Measurements from ENCODE around the gene CASP14. TPM values are rescaled to one million over a fixed set of nuclear protein-coding genes. Genes with fewer than 3 reads are reported as not detected.

Gene CASP14
- total RNA-seq, 1 experiment from 2014 or later = not detected

- H3K4me1 Mint-ChIP-seq = peaks cover 13% of the 10 kb centered on the region
- H3K27ac Mint-ChIP-seq = no peak overlapping the region
- ATAC-seq (no peak), DNase-seq (ENCODE audit: low spot score) (no peak)
- no peak overlapping the region for H3K4me3 Mint-ChIP-seq
- POLR2A ChIA-PET = no interaction called here
- TF ChIP-seq ZNF416 (CRISPR knock-in tag; IDR thresholded peaks at IDR 0.05) = no peak
- peaks cover 8% of the 10 kb centered on the region; the same call in 1 of the 2 replicates for H3K27me3 Mint-ChIP-seq (ENCODE audit: low read depth)
- H3K9me3 Mint-ChIP-seq = peaks cover 6% of the 10 kb centered on the region; the same call in 1 of the 2 replicates
- CTCF ChIA-PET = interaction anchor here (4.1 kb wide), 1 partner anchor 12 kb away, joined by 33 read pairs; no protein-coding TSS in a partner anchor
- no peaks in the 10 kb centered on the region for H3K36me3 Mint-ChIP-seq
Measured at GRCh38 chr19:15104003-15104402, 54.7 kb downstream of the CASP14 start.

GRCh38 chr19:15104411-15104810, 55.1 kb downstream of the CASP14 start:
- Mint-ChIP-seq H3K9me3 (peaks cover 6% of the 10 kb centered on the region; the same call in 1 of the 2 replicates), H3K4me1 (peaks cover 13% of the 10 kb centered on the region), H3K27me3 (ENCODE audit: low read depth) (peaks cover 8% of the 10 kb centered on the region; the same call in 1 of the 2 replicates), H3K4me3 (no peak overlapping the region), H3K27ac (no peak overlapping the region), H3K36me3 (no peaks in the 10 kb centered on the region)
- DNase-seq (ENCODE audit: low spot score) (no peak), ATAC-seq (no peak)
- TF ChIP-seq MLX (CRISPR knock-in tag; IDR thresholded peaks at IDR 0.05) (no peak), ATF1 (CRISPR knock-in tag; IDR thresholded peaks at IDR 0.05) (no peak)
- POLR2A ChIA-PET = no interaction called here
- CTCF ChIA-PET = interaction anchor here (4.1 kb wide), 1 partner anchor 12 kb away, joined by 33 read pairs; no protein-coding TSS in a partner anchor

- TF ChIP-seq ZMAT4 (CRISPR knock-in tag; IDR thresholded peaks at IDR 0.05) (no peak), FOXP1 (CRISPR knock-in tag; IDR thresholded peaks at IDR 0.05; ENCODE audit: borderline replicate concordance) (no peak), NFE2L1 (CRISPR knock-in tag; IDR thresholded peaks at IDR 0.05) (no peak), IRF2 (CRISPR knock-in tag; IDR thresholded peaks at IDR 0.05; ENCODE audit: borderline replicate concordance, low read depth) (no peak), CREM (CRISPR knock-in tag; IDR thresholded peaks at IDR 0.05) (no peak), PRRX2 (CRISPR knock-in tag; IDR thresholded peaks at IDR 0.05) (no peak), SMAD4 (CRISPR knock-in tag; IDR thresholded peaks at IDR 0.05) (no peak), JUN (CRISPR knock-in tag; IDR thresholded peaks at IDR 0.05) (no peak), ATF6 (CRISPR knock-in tag; IDR thresholded peaks at IDR 0.05) (no peak), IRF1 (CRISPR knock-in tag; IDR thresholded peaks at IDR 0.05) (no peak), USF1 (CRISPR knock-in tag; IDR thresholded peaks at IDR 0.05) (no peak), ZBTB43 (CRISPR knock-in tag; IDR thresholded peaks at IDR 0.05) (no peak), CDX4 (CRISPR knock-in tag; IDR thresholded peaks at IDR 0.05; ENCODE audit: borderline replicate concordance) (no peak)
- Mint-ChIP-seq H3K36me3 (no peaks in the 10 kb centered on the region), H3K4me3 (no peak overlapping the region), H3K27me3 (ENCODE audit: low read depth) (peaks cover 8% of the 10 kb centered on the region; the same call in 1 of the 2 replicates), H3K4me1 (peaks cover 13% of the 10 kb centered on the region), H3K9me3 (peaks cover 6% of the 10 kb centered on the region; the same call in 1 of the 2 replicates), H3K27ac (no peak overlapping the region)
- DNase-seq (ENCODE audit: low spot score) (no peak), ATAC-seq (no peak)
- ChIA-PET POLR2A (interaction anchor here (0.6 kb wide), 1 partner anchor 739 kb away, joined by 4 read pairs; no protein-coding TSS in a partner anchor), CTCF (interaction anchor here (4.1 kb wide), 1 partner anchor 13 kb away, joined by 33 read pairs; no protein-coding TSS in a partner anchor)
Measured at GRCh38 chr19:15105044-15105443, 55.8 kb downstream of the CASP14 start.
